HG02981 (cell line): ENCODE data around the gene XK.

Experiments
- ATAC-seq: cut with Tn5 transposase; IDR thresholded peaks from one replicate; pipeline ENCODE4 v1.9.1; 2021; ENCODE audit warnings: mild to moderate bottlenecking, moderate library complexity; ENCODE audit not compliant: unreplicated experiment

The XK gene

DNA sequence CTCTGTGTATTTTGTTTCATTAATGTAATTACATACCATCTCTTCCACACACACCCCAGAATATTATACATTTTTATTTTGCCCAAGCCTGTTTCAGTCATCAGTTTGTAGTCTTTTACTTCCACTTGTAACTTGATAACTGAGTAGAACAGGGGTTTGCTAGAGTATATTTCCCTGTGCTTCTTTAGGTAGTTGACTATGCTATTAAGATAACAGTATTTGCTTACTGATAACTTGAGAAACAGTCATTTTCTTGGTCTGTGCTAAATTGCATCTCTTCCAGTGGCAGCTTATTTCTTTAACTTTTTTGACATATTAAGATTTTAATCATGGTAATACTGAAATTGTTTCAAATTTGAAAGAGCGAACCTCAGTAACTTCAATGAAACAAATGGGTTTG, 7.0 kb upstream of the XK start:
- no peak for ATAC-seq

GRCh38 chrX:37679230-37679629, 6.4 kb upstream of the XK start:
- ATAC-seq, result no peak

- no peak for ATAC-seq
These were observed 5.7 kb upstream of the XK start for GRCh38 chrX:37679888-37680287.

DNA sequence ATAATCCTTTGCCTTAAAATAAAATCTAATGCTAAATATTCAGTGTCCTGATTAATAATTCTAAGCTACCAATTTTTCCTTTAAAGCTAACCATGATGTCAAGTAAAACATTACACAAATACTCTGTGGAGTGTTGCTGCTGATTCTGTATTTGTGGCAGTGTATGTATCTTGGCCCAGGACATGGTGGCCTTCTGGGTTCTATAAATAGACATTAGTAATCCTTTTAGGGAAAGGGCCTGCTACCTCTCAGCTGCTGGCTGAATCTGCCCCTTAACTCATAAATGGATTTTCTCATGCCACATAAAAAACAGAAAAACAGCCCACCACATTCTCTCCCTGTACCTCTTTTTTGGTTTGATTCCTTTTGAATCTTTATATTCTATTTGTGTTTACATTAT, 1.2 kb upstream of the XK start:
- ATAC-seq, result no peak

DNA sequence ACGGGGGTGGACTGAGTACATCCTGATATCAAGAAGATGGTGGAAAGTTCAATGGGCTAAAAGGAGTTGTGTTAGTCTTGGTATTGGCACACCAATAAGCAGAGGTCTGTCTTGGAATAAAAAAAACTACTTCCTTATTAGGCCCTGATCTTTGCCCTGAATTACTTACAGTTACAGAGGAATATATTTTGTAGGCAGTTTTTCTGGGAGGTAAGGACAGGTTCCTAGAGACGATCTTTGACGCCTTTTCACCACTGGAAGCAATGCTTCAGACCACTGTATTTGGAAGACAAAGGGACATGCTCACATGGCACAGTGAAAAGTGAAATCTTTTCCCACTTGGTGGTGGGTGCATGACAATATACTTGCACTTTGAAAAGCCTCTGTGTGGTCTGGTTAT, 618 bp upstream of the XK start:
- ATAC-seq, result no peak

GRCh38 chrX:37686369-37686995, 891 bp downstream of the XK start:
- ATAC-seq, result no peak

GRCh38 chrX:37686996-37687395, 1.4 kb downstream of the XK start:
- no peak for ATAC-seq

GRCh38 chrX:37690119-37690518, 4.5 kb downstream of the XK start:
- ATAC-seq, result no peak

- ATAC-seq, result no peak
These were observed 7.3 kb downstream of the XK start for GRCh38 chrX:37692918-37693317.

DNA sequence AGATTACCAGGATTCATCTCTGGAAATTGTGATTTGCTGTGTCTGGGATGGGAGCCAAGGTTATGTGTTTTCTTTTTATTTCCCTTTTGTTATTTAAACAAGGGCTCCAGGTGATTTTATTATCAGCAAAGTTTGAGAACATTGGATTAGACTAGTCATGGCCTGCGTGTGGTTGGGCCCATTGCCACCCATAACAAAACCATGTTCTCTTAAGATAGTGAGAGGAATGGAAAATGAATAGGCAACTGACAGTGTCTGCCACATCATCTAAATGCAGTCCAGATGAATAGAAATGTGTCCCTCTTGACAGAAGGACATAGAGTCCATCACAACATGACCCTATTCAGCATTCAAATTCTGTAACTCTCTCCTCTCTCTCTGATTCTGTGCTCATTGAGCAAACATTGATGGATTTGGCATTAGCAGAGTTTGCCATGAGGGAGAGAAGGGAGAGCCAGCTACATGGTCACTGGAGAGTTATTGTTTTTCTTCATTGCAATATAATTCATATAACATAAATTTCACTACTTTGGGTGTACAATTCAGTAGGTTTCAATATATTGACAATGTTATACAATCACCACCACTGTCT, 11.7 kb downstream of the XK start:
- no peak for ATAC-seq

DNA sequence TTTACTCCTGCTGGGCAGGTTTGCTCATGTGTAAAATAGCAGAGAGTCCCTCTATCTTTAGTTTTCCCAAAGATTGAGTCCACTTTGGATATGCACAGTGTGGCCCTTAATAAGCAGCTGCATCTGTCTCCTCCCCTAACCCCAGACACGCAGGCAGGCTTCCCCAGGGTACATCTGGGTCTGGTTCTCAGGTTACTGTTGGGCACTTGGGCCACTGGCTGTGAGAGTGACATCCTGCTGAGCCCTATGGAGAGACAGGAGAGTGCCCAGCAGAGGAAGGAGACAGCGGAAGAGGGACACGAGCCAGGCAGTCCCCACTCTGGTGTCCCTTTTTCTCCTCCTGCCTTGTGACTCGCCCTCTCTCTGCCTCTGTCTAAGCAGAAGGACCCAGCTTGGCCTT, 16.0 kb downstream of the XK start:
- no peak for ATAC-seq

GRCh38 chrX:37711991-37712390, 26.4 kb downstream of the XK start:
- no peak for ATAC-seq

GRCh38 chrX:37712458-37712857, 26.9 kb downstream of the XK start:
- ATAC-seq, result no peak

DNA sequence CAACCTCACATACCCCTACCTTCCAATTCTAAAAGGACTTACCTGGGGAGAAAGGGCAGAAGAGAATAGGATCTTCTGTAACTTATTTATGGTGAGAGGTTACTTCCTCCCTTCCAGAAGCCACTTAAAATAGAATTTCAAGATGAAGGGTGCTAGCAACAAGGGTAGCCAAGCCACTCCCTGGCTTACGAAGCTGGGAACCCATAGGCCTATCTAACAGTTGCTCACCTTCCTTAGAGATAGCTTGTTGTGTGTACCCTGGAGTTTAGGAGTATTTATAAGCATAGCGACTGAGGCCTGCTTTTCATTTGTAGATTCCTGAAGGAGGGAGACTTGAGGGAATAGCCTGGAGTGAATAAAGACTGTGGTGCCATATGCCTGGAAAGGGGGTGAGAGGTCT, 28.9 kb downstream of the XK start:
- ATAC-seq, result no peak

DNA sequence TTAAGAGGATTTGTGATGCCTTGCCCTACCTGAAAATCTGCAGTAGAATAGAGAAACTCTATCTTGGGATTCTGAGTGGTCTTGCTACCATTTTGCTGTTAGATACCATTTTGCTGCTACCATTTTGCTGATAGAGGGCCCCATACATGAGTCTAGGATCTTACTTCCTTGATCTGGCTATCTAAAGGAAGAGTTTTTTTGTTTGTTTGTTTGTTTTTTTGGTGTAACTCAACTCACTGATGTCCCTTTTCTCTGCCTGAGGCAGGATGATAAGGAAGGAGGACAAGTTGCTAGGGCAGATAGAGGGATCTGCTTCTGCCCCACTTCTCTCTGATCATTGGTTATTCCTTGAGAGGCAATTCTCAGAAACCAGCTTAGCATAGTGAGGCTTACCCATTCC, 31.0 kb downstream of the XK start:
- ATAC-seq, result no peak

- no peak for ATAC-seq
These were observed 32.1 kb downstream of the XK start for GRCh38 chrX:37717708-37718107.

GRCh38 chrX:37722595-37722994, 37.0 kb downstream of the XK start:
- no peak for ATAC-seq

DNA sequence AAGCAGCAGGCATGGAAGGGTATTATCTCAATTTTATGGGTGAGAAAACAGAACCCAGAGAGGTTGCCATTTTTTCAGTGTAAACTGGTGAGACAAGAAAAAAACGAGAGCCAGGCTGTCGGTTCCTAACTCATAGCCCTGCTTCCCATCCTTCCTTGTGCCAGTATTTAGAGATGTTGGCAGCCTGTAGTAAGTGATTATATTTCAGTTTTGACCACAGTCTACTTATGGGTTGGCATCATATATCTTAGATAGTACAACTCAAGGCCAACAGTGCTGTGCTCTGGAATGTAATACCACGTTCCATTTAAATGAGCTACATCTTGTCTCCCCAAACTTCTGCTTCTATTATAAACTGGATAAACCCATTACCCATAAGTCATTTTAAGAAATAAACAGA, 40.8 kb downstream of the XK start:
- no peak for ATAC-seq

- peak; percentile 57 for ATAC-seq
These were observed 59.8 kb downstream of the XK start for GRCh38 chrX:37745354-37745753.

DNA sequence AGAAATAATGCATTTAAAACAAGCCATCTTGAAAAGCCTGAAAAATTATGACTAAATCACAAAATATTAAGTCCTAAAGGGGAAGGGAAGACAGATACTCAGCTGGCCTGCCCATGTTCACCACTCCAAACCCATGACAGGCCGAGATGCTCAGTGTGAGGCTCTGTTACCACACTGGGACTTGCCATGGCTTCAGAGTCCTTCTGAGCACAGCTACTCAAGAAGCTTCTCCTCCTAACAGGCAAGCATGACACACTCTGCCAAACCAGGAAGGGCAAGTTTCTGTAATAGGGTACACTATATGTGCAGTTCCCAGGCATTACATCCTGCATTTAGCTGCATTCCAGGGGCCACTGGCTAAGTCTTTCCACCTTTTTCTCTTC, 60.2 kb downstream of the XK start:
- ATAC-seq, result peak; percentile 42

DNA sequence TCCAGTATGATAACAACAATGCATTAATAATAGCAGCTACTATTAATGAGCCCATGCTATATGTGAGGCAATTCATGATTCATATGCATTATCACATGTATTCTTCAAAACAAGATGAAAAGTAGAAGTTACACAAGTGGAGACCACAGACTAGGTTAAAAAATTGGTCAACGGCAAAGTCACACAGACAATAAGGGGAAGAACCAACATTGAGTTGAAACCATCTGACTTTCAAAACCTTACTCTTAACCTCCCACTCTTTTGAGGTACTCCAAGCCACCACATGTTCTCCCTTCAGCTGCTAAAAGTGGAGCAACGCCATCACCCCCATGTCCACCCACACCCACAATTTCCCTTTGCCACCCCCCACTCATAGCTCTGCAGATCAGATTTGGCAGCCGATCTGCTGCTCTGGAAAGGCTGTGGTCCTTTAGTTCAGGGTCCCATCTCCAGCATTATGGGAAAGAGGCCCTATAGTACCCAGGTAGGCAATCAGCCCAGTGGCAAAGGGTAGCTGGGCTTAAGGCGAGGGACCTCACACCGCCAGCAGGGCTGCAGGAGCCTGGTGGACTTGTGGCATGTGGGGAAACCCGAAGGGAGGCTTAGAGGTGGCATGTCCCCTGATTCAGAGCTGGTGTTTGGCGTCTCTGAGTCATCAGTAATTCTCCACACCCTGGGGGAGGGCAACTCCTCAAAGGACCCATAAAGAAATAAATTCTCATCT, 60.8 kb downstream of the XK start:
- ATAC-seq, result peak; percentile 80

- no peak for ATAC-seq
These were observed 61.4 kb downstream of the XK start for GRCh38 chrX:37746951-37747350.

DNA sequence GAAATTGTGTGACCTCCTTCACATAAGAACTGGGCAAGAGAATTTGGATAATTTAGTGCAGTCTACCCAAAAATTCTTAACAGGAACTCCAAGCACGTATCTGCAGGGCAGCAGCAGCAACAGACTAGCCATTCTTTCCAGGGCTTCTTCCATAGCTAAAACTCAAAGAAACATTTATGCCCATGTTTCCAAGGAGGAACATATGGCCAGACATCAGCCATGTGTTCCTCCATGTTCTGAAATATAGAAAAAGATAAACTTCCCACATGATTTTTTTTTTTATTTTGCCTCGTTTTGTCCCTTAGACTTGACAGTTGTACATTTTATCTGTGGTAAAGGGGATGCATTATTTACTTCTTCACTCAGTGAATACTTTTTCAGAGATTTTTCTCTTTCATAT, 66.7 kb downstream of the XK start:
- ATAC-seq, result no peak
